HG02798 (cell line): ENCODE measurements around the gene SCN8A.

Experiments used
- ATAC-seq: cut with Tn5 transposase; IDR thresholded peaks from one replicate; pipeline ENCODE4 v1.9.1; 2021; ENCODE audit warnings: mild to moderate bottlenecking; ENCODE audit not compliant: unreplicated experiment, poor library complexity

Gene SCN8A

GRCh38 chr12:51699219-51699618 lies 108.2 kb downstream of the SCN8A start:
- no peak for ATAC-seq

GRCh38 chr12:51700887-51701286 lies 109.9 kb downstream of the SCN8A start:
- no peak for ATAC-seq

- ATAC-seq: no peak
Observed at GRCh38 chr12:51702587-51702986, 111.6 kb downstream of the SCN8A start.

- ATAC-seq: no peak
Observed at GRCh38 chr12:51705450-51705849, 114.4 kb downstream of the SCN8A start.

GRCh38 chr12:51706206-51706605 lies 115.2 kb downstream of the SCN8A start:
- no peak for ATAC-seq

GRCh38 chr12:51714666-51715065 lies 123.6 kb downstream of the SCN8A start:
- no peak for ATAC-seq

GRCh38 chr12:51717326-51717925 lies 126.4 kb downstream of the SCN8A start:
- no peak for ATAC-seq

GRCh38 chr12:51721282-51721940 lies 130.4 kb downstream of the SCN8A start:
- no peak for ATAC-seq

GRCh38 chr12:51722431-51722830 lies 131.4 kb downstream of the SCN8A start:
- no peak for ATAC-seq

GRCh38 chr12:51726161-51726560 lies 135.1 kb downstream of the SCN8A start:
- ATAC-seq: no peak

GRCh38 chr12:51726931-51727330 lies 135.9 kb downstream of the SCN8A start:
- ATAC-seq: no peak

GRCh38 chr12:51729331-51729730 lies 138.3 kb downstream of the SCN8A start:
- no peak for ATAC-seq

- ATAC-seq: no peak
Observed at GRCh38 chr12:51730745-51731144, 139.7 kb downstream of the SCN8A start.

GRCh38 chr12:51740536-51740935 lies 149.5 kb downstream of the SCN8A start:
- no peak for ATAC-seq

GRCh38 chr12:51744235-51744634 lies 153.2 kb downstream of the SCN8A start:
- ATAC-seq: no peak

- no peak for ATAC-seq
Observed at GRCh38 chr12:51744957-51745356, 153.9 kb downstream of the SCN8A start.

- ATAC-seq: no peak
Observed at GRCh38 chr12:51746416-51746815, 155.4 kb downstream of the SCN8A start.

GRCh38 chr12:51748235-51748634 lies 157.2 kb downstream of the SCN8A start:
- ATAC-seq: no peak

- ATAC-seq: no peak
Observed at GRCh38 chr12:51749206-51749985, 158.4 kb downstream of the SCN8A start.

GRCh38 chr12:51749986-51750317 lies 158.9 kb downstream of the SCN8A start:
- no peak for ATAC-seq

- no peak for ATAC-seq
Observed at GRCh38 chr12:51751661-51752060, 160.6 kb downstream of the SCN8A start.
